Activated T-helper 2 cell treated with anti-CD3 and anti-CD28 coated beads, Interferon-gamma antibody, Interleukin-2, Interleukin-4, amounts not matched to agents 10 μg/mL and 5 μg/mL and 100 μg/mL, durations not matched to agents 14 hours and 24 hours and 36 hours (primary cell): ENCODE data around the gene PDZK1. TPM values are rescaled to one million over a fixed set of nuclear protein-coding genes. Genes with fewer than 3 reads are reported as not detected.
"Not testable (repeated sequence)": the region's sequence is repeated elsewhere in the genome, so short reads cannot be mapped to it uniquely, and the experiment has no call there.

Source experiments
- DNase-seq: peaks from one replicate; pipeline ENCODE4 v3.0.0; 2021; ENCODE audit warnings: low spot score
- H3K27ac Mint-ChIP-seq: one replicate; pipeline ENCODE4 v1.8.0; 2021; ENCODE audit warnings: mixed read lengths
- H3K27me3 Mint-ChIP-seq: one replicate; pipeline ENCODE4 v1.8.0; 2021; ENCODE audit warnings: low read depth, mixed read lengths
- H3K36me3 Mint-ChIP-seq: one replicate; pipeline ENCODE4 v1.8.0; 2021; ENCODE audit warnings: low read depth, mixed read lengths
- H3K4me1 Mint-ChIP-seq: one replicate; pipeline ENCODE4 v1.8.0; 2021; ENCODE audit warnings: low read depth, mixed read lengths
- H3K4me3 Mint-ChIP-seq: one replicate; pipeline ENCODE4 v1.8.0; 2021; ENCODE audit warnings: low read depth, mild to moderate bottlenecking, moderate library complexity, mixed read lengths
- H3K9me3 Mint-ChIP-seq: one replicate; pipeline ENCODE4 v1.8.0; 2021; ENCODE audit warnings: mixed read lengths
- intact Hi-C: fragments of 100-400 bp; cut with micrococcal nuclease; formaldehyde crosslinking; loops from one replicate; pipeline ENCODE4 v1.15.1; 2023
- total RNA-seq: library from RNA; stranded (reverse); gene quantifications from 2 replicates; pipeline ENCODE4 v1.2.3, GENCODE V29; 2022

PDZK1 gene
- total RNA-seq, 1 donor from 2014 or later, result not detected

GRCh38 chr1:145702052-145702451 is 5.1 kb downstream of the PDZK1 start:
- Mint-ChIP-seq H3K4me3 (no peak overlapping the region), H3K9me3 (no peaks in the 10 kb centered on the region), H3K4me1 (no peaks in the 10 kb centered on the region), H3K27me3 (peaks cover 31% of the 10 kb centered on the region), H3K36me3 (no peaks in the 10 kb centered on the region), H3K27ac (no peak overlapping the region)
- DNase-seq, result no peak
- intact Hi-C loops, result no loop called here

GRCh38 chr1:145701306-145701862 is 5.8 kb downstream of the PDZK1 start:
- peaks cover 31% of the 10 kb centered on the region for H3K27me3 Mint-ChIP-seq
- H3K27ac Mint-ChIP-seq, result no peak overlapping the region
- H3K4me3 Mint-ChIP-seq, result no peak overlapping the region
- intact Hi-C loops, result no loop called here
- H3K9me3 Mint-ChIP-seq, result no peaks in the 10 kb centered on the region
- H3K4me1 Mint-ChIP-seq, result no peaks in the 10 kb centered on the region
- H3K36me3 Mint-ChIP-seq, result no peaks in the 10 kb centered on the region
- DNase-seq, result no peak

- Mint-ChIP-seq H3K36me3 (no peaks in the 10 kb centered on the region), H3K27me3 (peaks cover 18% of the 10 kb centered on the region)
- intact Hi-C loops, result no loop called here
Measured at GRCh38 chr1:145696630-145696960, 10.6 kb downstream of the PDZK1 start.

GRCh38 chr1:145695821-145696629 is 11.1 kb downstream of the PDZK1 start:
- no peaks in the 10 kb centered on the region for H3K36me3 Mint-ChIP-seq
- H3K4me1 Mint-ChIP-seq, result peaks cover 3% of the 10 kb centered on the region
- DNase-seq, result no peak
- intact Hi-C loops, result no loop called here
- H3K27ac Mint-ChIP-seq, result no peak overlapping the region
- H3K4me3 Mint-ChIP-seq, result no peak overlapping the region
- no peaks in the 10 kb centered on the region for H3K9me3 Mint-ChIP-seq
- H3K27me3 Mint-ChIP-seq, result peaks cover 16% of the 10 kb centered on the region

More at GRCh38 chr1:145696630-145696960, 10.6 kb downstream of the PDZK1 start:
- Mint-ChIP-seq H3K4me1 (no peaks in the 10 kb centered on the region), H3K9me3 (no peaks in the 10 kb centered on the region), H3K4me3 (no peak overlapping the region), H3K27ac (no peak overlapping the region)
- DNase-seq, result no peak

- Mint-ChIP-seq H3K4me3 (no peak overlapping the region), H3K36me3 (no peaks in the 10 kb centered on the region)
- intact Hi-C loops, result no loop called here
Measured at GRCh38 chr1:145692785-145693443, 14.3 kb downstream of the PDZK1 start.

GRCh38 chr1:145690587-145691558 is 16.3 kb downstream of the PDZK1 start:
- Mint-ChIP-seq H3K4me1 (peaks cover 22% of the 10 kb centered on the region), H3K36me3 (no peaks in the 10 kb centered on the region), H3K9me3 (no peaks in the 10 kb centered on the region), H3K4me3 (no peak overlapping the region), H3K27me3 (no peaks in the 10 kb centered on the region), H3K27ac (peak overlapping the region; percentile 51)
- intact Hi-C loops, result no loop called here
- DNase-seq, result peak; percentile 47

More at GRCh38 chr1:145692785-145693443, 14.3 kb downstream of the PDZK1 start:
- no peak for DNase-seq
- peaks cover 4% of the 10 kb centered on the region for H3K27me3 Mint-ChIP-seq
- peaks cover 22% of the 10 kb centered on the region for H3K4me1 Mint-ChIP-seq
- no peak overlapping the region for H3K27ac Mint-ChIP-seq
- H3K9me3 Mint-ChIP-seq, result no peaks in the 10 kb centered on the region

- H3K4me3 Mint-ChIP-seq, result no peak overlapping the region
- H3K9me3 Mint-ChIP-seq, result no peaks in the 10 kb centered on the region
- H3K27ac Mint-ChIP-seq, result peak overlapping the region; percentile 29
- intact Hi-C loops, result no loop called here
- DNase-seq, result no peak
- peaks cover 22% of the 10 kb centered on the region for H3K4me1 Mint-ChIP-seq
- no peaks in the 10 kb centered on the region for H3K36me3 Mint-ChIP-seq
- no peaks in the 10 kb centered on the region for H3K27me3 Mint-ChIP-seq
Measured at GRCh38 chr1:145689922-145690321, 17.2 kb downstream of the PDZK1 start.

GRCh38 chr1:145688924-145689323 is 18.2 kb downstream of the PDZK1 start:
- peaks cover 22% of the 10 kb centered on the region for H3K4me1 Mint-ChIP-seq
- DNase-seq, result no peak
- intact Hi-C loops, result no loop called here
- H3K9me3 Mint-ChIP-seq, result no peaks in the 10 kb centered on the region
- H3K27ac Mint-ChIP-seq, result no peak overlapping the region
- no peak overlapping the region for H3K4me3 Mint-ChIP-seq
- H3K36me3 Mint-ChIP-seq, result no peaks in the 10 kb centered on the region
- no peaks in the 10 kb centered on the region for H3K27me3 Mint-ChIP-seq

GRCh38 chr1:145688328-145688727 is 18.8 kb downstream of the PDZK1 start:
- Mint-ChIP-seq H3K27me3 (no peaks in the 10 kb centered on the region), H3K27ac (no peak overlapping the region), H3K36me3 (no peaks in the 10 kb centered on the region), H3K4me3 (no peak overlapping the region), H3K9me3 (no peaks in the 10 kb centered on the region), H3K4me1 (peaks cover 22% of the 10 kb centered on the region)
- DNase-seq, result no peak
- intact Hi-C loops, result no loop called here

- H3K27ac Mint-ChIP-seq, H3K9me3 Mint-ChIP-seq, intact Hi-C loops, DNase-seq, H3K27me3 Mint-ChIP-seq, H3K36me3 Mint-ChIP-seq, H3K4me3 Mint-ChIP-seq: not testable (repeated sequence)
- peaks cover 20% of the 10 kb centered on the region for H3K4me1 Mint-ChIP-seq
Measured at GRCh38 chr1:145686078-145686477, 21.1 kb downstream of the PDZK1 start.

GRCh38 chr1:145684858-145685257 is 22.3 kb downstream of the PDZK1 start:
- H3K27me3 Mint-ChIP-seq, H3K4me3 Mint-ChIP-seq, H3K36me3 Mint-ChIP-seq, H3K27ac Mint-ChIP-seq, H3K4me1 Mint-ChIP-seq, DNase-seq, intact Hi-C loops, H3K9me3 Mint-ChIP-seq: not testable (repeated sequence)

- peaks cover 18% of the 10 kb centered on the region for H3K36me3 Mint-ChIP-seq
- H3K9me3 Mint-ChIP-seq, result not testable (repeated sequence)
Measured at GRCh38 chr1:145673217-145673616, 34.0 kb downstream of the PDZK1 start.

More at GRCh38 chr1:145673217-145673616, 34.0 kb downstream of the PDZK1 start:
- H3K27ac Mint-ChIP-seq, H3K4me3 Mint-ChIP-seq, DNase-seq, H3K27me3 Mint-ChIP-seq, intact Hi-C loops: not testable (repeated sequence)
- H3K4me1 Mint-ChIP-seq, result peaks cover 12% of the 10 kb centered on the region
